Skeletal muscle tissue (tissue), 5 donors: ENCODE data around the gene NOL9. TPM values are rescaled to one million over a fixed set of nuclear protein-coding genes. Genes with fewer than 3 reads are reported as not detected.

Experiments
- H3K27ac ChIP-seq: one replicate; pipeline ENCODE4 v1.7.0; 2013; ENCODE audit warnings: mild to moderate bottlenecking, low read depth, low read length, inconsistent platforms
- H3K27me3 ChIP-seq, 3 donors: one replicate each; pipeline ENCODE4 v1.7.0; 2013; ENCODE audit warnings: low read length in 3 of 3; ENCODE audit not compliant: control insufficient read depth in 3 of 3, insufficient read depth in 3 of 3
- H3K36me3 ChIP-seq, 3 donors: one replicate each; pipeline ENCODE4 v1.7.0; 2013; ENCODE audit warnings: low read length in 3 of 3; ENCODE audit not compliant: control insufficient read depth in 3 of 3, insufficient read depth in 3 of 3
- H3K4me1 ChIP-seq, 3 donors: one replicate each; pipeline ENCODE4 v1.7.0; 2013; ENCODE audit warnings: low read length in 3 of 3, mild to moderate bottlenecking in 3 of 3; ENCODE audit not compliant: control insufficient read depth in 3 of 3, insufficient read depth in 3 of 3
- H3K4me3 ChIP-seq, 3 donors: one replicate each; pipeline ENCODE4 v1.7.0; 2013; ENCODE audit warnings: low read length in 3 of 3
- H3K9ac ChIP-seq, 3 donors: one replicate each; pipeline ENCODE4 v1.7.0; 2013; ENCODE audit warnings: low read length in 3 of 3, mild to moderate bottlenecking in 3 of 3, moderate library complexity in 2 of 3, low read depth in 1 of 3
- H3K9me3 ChIP-seq, 3 donors: one replicate each; pipeline ENCODE4 v1.7.0; 2013; ENCODE audit warnings: low read length in 3 of 3; ENCODE audit not compliant: control insufficient read depth in 3 of 3
- small RNA-seq: library from RNA; depleted of rRNA; stranded (forward); fragments of <200 nt; gene quantifications from one replicate; pipeline ENCODE3, GENCODE V24; 2014
- total RNA-seq: library from RNA; depleted of rRNA; stranded (reverse); fragments of >200 nt; gene quantifications from one replicate; pipeline ENCODE4 v1.2.3, GENCODE V29; 2014
- donor health status: Osteomylitis.

NOL9 gene
- total RNA-seq, 1 donor from 2014 or later: 24.0 TPM

DNA sequence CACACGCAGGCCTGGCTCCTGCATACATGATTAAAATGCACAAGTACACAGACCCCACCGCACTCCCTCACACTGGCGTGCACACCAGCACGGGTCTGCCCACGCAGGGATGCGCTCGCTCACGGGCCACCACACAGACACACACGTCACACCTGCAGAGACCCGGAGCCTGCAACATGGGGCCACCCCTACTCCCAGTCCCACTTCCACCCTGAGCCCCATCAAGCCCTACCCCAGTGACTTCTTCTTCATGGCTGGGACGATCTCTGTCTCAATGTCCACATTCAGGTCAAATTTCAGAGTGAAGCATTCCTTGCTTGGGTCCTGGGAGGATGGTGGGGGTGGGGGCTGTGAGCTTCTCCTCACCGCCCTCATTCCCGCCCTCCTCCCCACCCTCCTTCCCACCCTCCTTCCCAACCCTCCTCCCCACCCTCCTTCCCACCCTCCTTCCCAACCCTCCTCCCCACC, 79.5 kb downstream of the NOL9 start:
- H3K4me1 ChIP-seq: no peaks in the 10 kb centered on the region
- peaks cover 0 to 5% (median 3%) of the 10 kb centered on the region in 3 donors for H3K36me3 ChIP-seq
- H3K4me3 ChIP-seq: no peak overlapping the region
- H3K27ac ChIP-seq: no peak overlapping the region
- H3K9ac ChIP-seq: no peak overlapping the region
- H3K27me3 ChIP-seq: peaks cover 0 to 8% (median 2%) of the 10 kb centered on the region in 3 donors
- H3K9me3 ChIP-seq: no peaks in the 10 kb centered on the region

DNA sequence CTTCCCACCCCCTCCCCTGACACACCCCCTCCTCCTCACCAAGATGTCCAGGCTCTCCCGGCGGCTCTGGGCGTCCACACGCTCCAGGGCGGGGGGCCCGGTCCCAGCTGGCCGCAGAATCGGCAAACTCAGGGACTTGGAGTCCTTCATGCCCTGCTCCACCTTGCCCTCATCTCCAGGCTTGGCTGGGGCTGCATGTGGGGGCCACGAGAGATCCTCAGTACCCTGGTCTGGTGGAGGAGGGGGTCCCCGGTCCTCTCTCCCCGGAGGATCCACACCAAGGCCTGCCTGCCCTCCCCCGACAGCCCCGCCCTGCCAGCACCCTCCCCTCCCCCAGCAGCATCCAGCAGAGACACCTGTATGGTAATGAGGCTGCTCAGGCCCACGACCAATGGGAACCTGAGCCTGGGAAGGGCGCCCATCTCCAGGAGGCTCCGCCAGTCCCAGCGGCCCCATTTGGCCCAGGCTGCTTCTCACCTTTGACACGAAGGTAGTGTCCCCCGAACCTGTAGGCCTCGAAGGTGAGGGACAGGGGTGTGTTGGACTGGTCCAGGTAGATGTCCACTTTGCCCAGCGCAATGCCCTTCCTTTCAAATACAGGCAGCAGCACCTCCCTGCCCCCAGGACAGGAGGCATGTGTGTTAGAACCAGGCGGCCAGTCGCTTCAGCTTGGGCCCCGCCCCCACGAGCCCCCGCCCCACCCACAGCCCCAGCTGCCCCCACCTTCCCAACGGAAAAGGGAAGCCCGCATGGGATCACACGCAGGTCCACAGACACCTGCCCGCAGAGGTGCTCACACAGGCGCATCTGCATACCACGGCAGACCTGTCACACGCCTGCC, 80.1 kb downstream of the NOL9 start:
- Histone ChIP-seq H3K27me3 (peaks cover 0 to 8% (median 2%) of the 10 kb centered on the region in 3 donors), H3K4me1 (no peaks in the 10 kb centered on the region), H3K4me3 (no peak overlapping the region), H3K9me3 (no peaks in the 10 kb centered on the region), H3K27ac (no peak overlapping the region), H3K9ac (no peak overlapping the region), H3K36me3 (peaks cover 0 to 5% (median 3%) of the 10 kb centered on the region in 3 donors)

DNA sequence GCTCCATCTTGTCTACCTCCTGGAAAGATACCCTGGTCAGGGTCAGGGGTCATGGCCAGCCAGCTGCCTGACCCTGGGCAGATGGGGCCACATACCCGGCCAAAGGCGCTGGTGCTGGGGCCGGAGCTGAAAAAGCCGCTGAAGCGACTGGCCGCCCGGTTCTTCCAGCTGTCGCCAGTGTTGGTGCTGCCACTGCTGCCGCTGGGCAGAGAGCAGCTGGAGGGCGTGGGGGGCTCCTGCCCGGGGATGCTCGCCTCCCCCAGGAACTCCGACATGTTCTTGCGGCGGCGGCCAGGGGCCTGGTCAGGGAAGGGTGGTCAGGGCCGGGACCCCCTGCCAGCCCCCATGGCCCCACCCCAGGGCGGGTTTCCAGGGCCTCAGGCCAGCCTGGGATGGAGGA, 81.2 kb downstream of the NOL9 start:
- Histone ChIP-seq H3K9me3 (no peaks in the 10 kb centered on the region), H3K4me3 (no peak overlapping the region), H3K9ac (no peak overlapping the region), H3K36me3 (peaks cover 0 to 5% (median 3%) of the 10 kb centered on the region in 3 donors), H3K4me1 (no peaks in the 10 kb centered on the region), H3K27me3 (peaks cover 0 to 8% (median 2%) of the 10 kb centered on the region in 3 donors), H3K27ac (no peak overlapping the region)

DNA sequence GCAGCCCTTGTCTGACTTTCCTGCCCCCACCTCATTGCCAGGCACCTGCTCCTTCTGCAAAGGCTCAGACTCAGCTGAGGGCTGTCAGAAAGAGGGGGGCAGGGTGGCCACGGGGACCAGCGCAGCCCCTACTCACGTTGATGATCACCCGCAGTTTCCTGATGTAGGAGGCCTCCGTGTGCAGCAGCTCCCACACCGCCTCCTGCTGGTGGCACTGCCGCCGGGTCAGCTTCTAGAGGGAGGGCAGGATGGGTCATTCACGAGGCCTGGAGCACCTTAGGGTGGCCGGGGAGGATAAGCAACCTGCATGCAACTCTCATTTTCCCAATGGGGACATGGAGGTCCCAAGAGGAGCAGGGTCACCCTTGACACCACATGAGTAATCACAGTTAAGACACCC, 81.9 kb downstream of the NOL9 start:
- Histone ChIP-seq H3K4me3 (no peak overlapping the region), H3K9ac (no peak overlapping the region), H3K27me3 (peaks cover 0 to 8% (median 2%) of the 10 kb centered on the region in 3 donors), H3K9me3 (no peaks in the 10 kb centered on the region), H3K27ac (no peak overlapping the region), H3K36me3 (peaks cover 0 to 5% (median 3%) of the 10 kb centered on the region in 3 donors), H3K4me1 (no peaks in the 10 kb centered on the region)

DNA sequence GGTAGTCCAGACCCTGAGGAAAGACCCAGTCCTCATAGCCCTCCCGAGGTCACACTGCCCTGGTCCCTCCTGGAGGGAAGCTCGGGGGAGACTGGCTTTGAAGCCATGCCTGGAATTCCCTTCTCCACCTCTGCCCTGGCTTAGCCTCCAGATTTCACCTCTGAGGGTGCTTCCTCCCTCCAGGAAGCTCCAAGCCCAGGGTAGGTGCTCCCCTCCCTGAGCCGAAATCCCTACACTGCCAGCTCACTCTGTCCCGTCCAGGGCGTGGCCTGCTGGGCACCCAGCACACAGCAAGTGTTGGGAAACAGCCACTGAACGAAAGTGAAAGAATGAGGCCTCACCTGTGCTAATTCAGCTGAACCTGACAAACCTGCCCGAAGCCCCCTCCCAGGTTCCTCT, 82.3 kb downstream of the NOL9 start:
- Histone ChIP-seq H3K9ac (no peak overlapping the region), H3K27me3 (peaks cover 0 to 8% (median 2%) of the 10 kb centered on the region in 3 donors), H3K36me3 (peaks cover 0 to 5% (median 3%) of the 10 kb centered on the region in 3 donors), H3K4me3 (no peak overlapping the region), H3K4me1 (no peaks in the 10 kb centered on the region), H3K9me3 (no peaks in the 10 kb centered on the region), H3K27ac (no peak overlapping the region)

Small RNA genes lying within 50 kb of the gene (small RNA-seq; reads per million reads assigned to genes)
- gene RNU6-731P: not detected

Other genes with a start within 250 kb of the NOL9 start
- 3.7 TPM for gene ACOT7, start 160.7 kb downstream of the NOL9 start, total RNA-seq
- not detected for gene HES2, start 134.6 kb downstream of the NOL9 start, total RNA-seq
- gene ESPN, start 129.7 kb downstream of the NOL9 start, total RNA-seq: 0.52 TPM
- gene TNFRSF25, start 88.3 kb downstream of the NOL9 start, total RNA-seq: 3.7 TPM
- 8.4 TPM for gene PLEKHG5, start 62.8 kb downstream of the NOL9 start, total RNA-seq
- 5.7 TPM for gene TAS1R1, start 794 bp upstream of the NOL9 start, total RNA-seq
- 10.4 TPM for gene ZBTB48, start 25.5 kb upstream of the NOL9 start, total RNA-seq
- gene KLHL21, start 48.4 kb upstream of the NOL9 start, total RNA-seq: 27.1 TPM
- 17.7 TPM for gene PHF13, start 59.2 kb upstream of the NOL9 start, total RNA-seq
- gene THAP3, start 70.4 kb upstream of the NOL9 start, total RNA-seq: 25.6 TPM
- gene DNAJC11, start 147.3 kb upstream of the NOL9 start, total RNA-seq: 26.6 TPM
- gene CAMTA1, start 230.9 kb upstream of the NOL9 start, total RNA-seq: 38.1 TPM